GM12878 (cell line): ENCODE results near the gene ZNF777. TPM values are rescaled to one million over a fixed set of nuclear protein-coding genes. Genes with fewer than 3 reads are reported as not detected.

Experiments
- ATAC-seq: fragments of 200-7000 bp; cut with Tn5 transposase; 3 replicates; pipeline ENCODE4 v1.9.1; 2020; ENCODE audit warnings: mild to moderate bottlenecking, moderate library complexity
- BruUV-seq: library from RNA; stranded (reverse); fragments of 400-500 nt; replicated peaks from 2 replicates; lab custom pipeline; 2021; lab: Mats Ljungman, UMichigan
- CTCF ChIA-PET: fragments of 300-600 bp; sonication (Branson Sonifier 250); formaldehyde crosslinking; extraction: SDS; loops from one replicate; lab custom pipeline; 2021; ENCODE audit warnings: inconsistent platforms; lab: Yijun Ruan, JAX
- POLR2A ChIA-PET: fragments of 350-600 bp; formaldehyde crosslinking; extraction: SDS; loops from one replicate; lab custom pipeline; 2021; ENCODE audit warnings: inconsistent platforms; lab: Charles Lee
- RAD21 ChIA-PET: fragments of 300-600 bp; sonication (Branson Sonifier 250); formaldehyde crosslinking; loops from one replicate; lab custom pipeline; 2023; ENCODE audit warnings: antibody characterized with exemption; ENCODE audit not compliant: unreplicated experiment; lab: Charles Lee
- SMC1A ChIA-PET: fragments of 300-600 bp; sonication (Branson Sonifier 250); formaldehyde crosslinking; loops from one replicate; lab custom pipeline; 2023; ENCODE audit not compliant: unreplicated experiment, uncharacterized antibody; lab: Charles Lee
- DNase-seq: peaks from one replicate; pipeline ENCODE4 v3.0.0-alpha.2; 2011; ENCODE audit warnings: low read depth, low spot score
- FAIRE-seq: peaks from 3 replicates; lab custom pipeline; 2011; peaks lifted over from hg19 to GRCh38; lab: Jason Lieb, UNC
- H2AFZ ChIP-seq: 2 replicates; pipeline ENCODE4 v1.6.0; 2011; ENCODE audit warnings: low read depth, low read length, control low read depth; ENCODE audit not compliant: control insufficient read depth
- H3K27ac ChIP-seq: 2 replicates; pipeline ENCODE4 v1.5.1; 2011; ENCODE audit warnings: control low read depth; ENCODE audit not compliant: control insufficient read depth, insufficient read depth
- H3K27me3 ChIP-seq, 2 experiments: replicated peaks in 1 of 2; 2 replicates each; pipeline versions ENCODE4 v1.6.0 to v1.6.1; 2011; ENCODE audit warnings: low read length in 1 of 2; ENCODE audit not compliant: control insufficient read depth in 2 of 2, insufficient read depth in 2 of 2
- H3K36me3 ChIP-seq, 2 experiments: 2 replicates each; pipeline ENCODE4 v1.5.1; 2011; ENCODE audit warnings: low read length in 1 of 2; ENCODE audit not compliant: control insufficient read depth in 2 of 2, insufficient read depth in 2 of 2
- H3K4me1 ChIP-seq: 2 replicates; pipeline ENCODE4 v1.6.1; 2011; ENCODE audit warnings: mild to moderate bottlenecking, low read length, moderate library complexity, mixed read lengths; ENCODE audit not compliant: control insufficient read depth, insufficient read depth
- H3K4me2 ChIP-seq: 2 replicates; pipeline ENCODE4 v1.6.0; 2011; ENCODE audit warnings: control low read depth; ENCODE audit not compliant: control insufficient read depth, insufficient read depth
- H3K4me3 ChIP-seq: fragments of 200-600 bp; sonication (generic); 2 replicates; pipeline ENCODE4 v1.5.1; 2016
- H3K79me2 ChIP-seq: 2 replicates; pipeline ENCODE4 v1.6.0; 2011; ENCODE audit warnings: low read length; ENCODE audit not compliant: control insufficient read depth, insufficient read depth
- H3K9ac ChIP-seq: 2 replicates; pipeline ENCODE4 v1.8.0; 2011; ENCODE audit warnings: low read length, control low read depth, mixed read lengths; ENCODE audit not compliant: control insufficient read depth, insufficient read depth
- H3K9me3 ChIP-seq: replicated peaks from 3 replicates; pipeline ENCODE4 v1.5.1; 2011; ENCODE audit warnings: mild to moderate bottlenecking, low read length; ENCODE audit not compliant: control insufficient read depth, insufficient read depth
- H4K20me1 ChIP-seq: 2 replicates; pipeline ENCODE4 v1.6.0; 2011; ENCODE audit not compliant: control insufficient read depth, insufficient read depth
- CTCF ChIP-seq, 3 experiments: IDR thresholded peaks in 2 of 3; conservative IDR thresholded peaks in 1 of 3; 2 replicates each; pipeline ENCODE4 v1.5.1; 2011; ENCODE audit warnings: low read depth in 3 of 3, low read length in 3 of 3, mild to moderate bottlenecking in 3 of 3, control low read depth in 2 of 3, moderate library complexity in 2 of 3, inconsistent platforms in 1 of 3, mixed read lengths in 1 of 3; ENCODE audit not compliant: control insufficient read depth in 2 of 3, insufficient read depth in 1 of 3; ENCODE audit errors: extremely low read depth in 1 of 3
- DPF2 ChIP-seq: fragments of 450-650 bp; IDR thresholded peaks from 2 replicates; pipeline ENCODE4 v1.6.1; 2017; ENCODE audit warnings: mild to moderate bottlenecking
- EGR1 ChIP-seq, 2 experiments: IDR thresholded peaks; 1 replicate in 1 of 2; 2 replicates in 1 of 2; pipeline ENCODE4 v1.6.1; 2011 to 2012; ENCODE audit warnings: low read depth in 2 of 2, low read length in 2 of 2, borderline replicate concordance in 1 of 2, mild to moderate bottlenecking in 1 of 2, moderate library complexity in 1 of 2
- ELK1 ChIP-seq: IDR thresholded peaks from 2 replicates; pipeline ENCODE4 v1.6.1; 2012; ENCODE audit warnings: low read depth, low read length, improper control_type of control experiment
- FOS ChIP-seq: IDR thresholded peaks from 3 replicates; pipeline ENCODE4 v1.6.1; 2011; ENCODE audit warnings: borderline replicate concordance; ENCODE audit not compliant: insufficient read length; ENCODE audit errors: extremely low read depth
- KAT2A ChIP-seq: conservative IDR thresholded peaks from 2 replicates; pipeline ENCODE4 v1.6.1; 2011; ENCODE audit warnings: low read depth, low read length; ENCODE audit not compliant: control insufficient read depth
- SUZ12 ChIP-seq: fragments of 200-600 bp; sonication (generic); IDR thresholded peaks from one replicate; pipeline ENCODE4 v1.6.1; 2018; ENCODE audit warnings: antibody characterized with exemption, mild to moderate bottlenecking; ENCODE audit not compliant: unreplicated experiment
- ZNF592 ChIP-seq: fragments of 450-650 bp; IDR thresholded peaks from 2 replicates; pipeline ENCODE4 v1.6.1; 2017; ENCODE audit warnings: mild to moderate bottlenecking, moderate library complexity
- WGBS: methylation state at CpG from one replicate; pipeline ENCODE4 v1.1.6; 2016; ENCODE audit warnings: low lambda C conversion rate; ENCODE audit not compliant: insufficient replicate concordance, insufficient coverage; ENCODE audit errors: missing lambda C conversion rate; 5-methylcytosine and 5-hydroxymethylcytosine counted together
- in situ Hi-C: fragments of 300-500 bp; cut with MboI; formaldehyde crosslinking; loops from 9 replicates; pipeline ENCODE4 v1.14.3; 2018; ENCODE audit warnings: mixed read lengths
- intact Hi-C: fragments of 100-400 bp; cut with micrococcal nuclease; formaldehyde crosslinking; loops from one replicate; pipeline ENCODE4 v1.14.2; 2022; ENCODE audit not compliant: unreplicated experiment
- polyA plus RNA-seq, 11 experiments: library from polyadenylated mRNA; depleted of rRNA in 4 of 11; unstranded in 6 of 11; stranded (reverse) in 5 of 11; fragments of >200 nt; fragmentation: Nextera tagmentation in 4 of 11; fragmentation: Illumina TruSeq in 1 of 11; extraction: Ambion mirVana in 4 of 11; extraction: Trizol in 1 of 11; gene quantifications; 1 replicate in 1 of 11; 2 replicates in 10 of 11; pipeline versions ENCODE4 v1.2.1 to v1.2.3, GENCODE V29; 2011 to 2016; ENCODE audit warnings: inconsistent platforms in 2 of 11, missing spikeins in 2 of 11, low read depth in 1 of 11
- total RNA-seq, 4 experiments: library from RNA; depleted of rRNA in 3 of 4; stranded (reverse); fragments of >200 nt in 3 of 4; fragmentation: Illumina TruSeq in 1 of 4; extraction: Trizol in 1 of 4; gene quantifications; 2 replicates each; pipeline versions ENCODE4 v1.2.1 to v1.2.3, GENCODE V29; 2013 to 2021
- TF ChIP-seq, protein P1 (sequence below): fragments of 450-650 bp; IDR thresholded peaks from 2 replicates; pipeline ENCODE4 v1.6.1; 2017; ENCODE audit warnings: antibody characterized with exemption, mild to moderate bottlenecking, moderate library complexity
- TF ChIP-seq, protein P2 (sequence below): fragments of 450-650 bp; IDR thresholded peaks from 2 replicates; pipeline ENCODE4 v1.6.1; 2018; ENCODE audit warnings: borderline replicate concordance, mild to moderate bottlenecking; ENCODE audit not compliant: partially characterized antibody

The ZNF777 gene
- total and polyA plus RNA-seq, 10 of the 15 experiments (the other 5 are each of a cell fraction or from before 2014, with no cell fraction given) = 0.03 to 16.0 (median 3.7) TPM

GRCh38 chr7:149476791-149477190 lies 15.9 kb upstream of the ZNF777 start:
- ChIA-PET CTCF (interaction anchor here (1.5 kb wide), 1 partner anchor 54 kb away, joined by 3 read pairs; no protein-coding TSS in a partner anchor), RAD21 (no interaction called here), SMC1A (no interaction called here), POLR2A (no interaction called here)
- no peaks in the 10 kb centered on the region for H3K27me3 ChIP-seq
- WGBS = 96% methylated on average over 11 of the region's 12 CpGs
- H3K27ac ChIP-seq = no peak overlapping the region
- peaks cover 4 to 26% of the 10 kb centered on the region in 2 experiments; a peak in 3 of 4 replicates for H3K36me3 ChIP-seq
- no peak for ATAC-seq
- no peak overlapping the region for H3K9ac ChIP-seq
- H3K4me2 ChIP-seq = no peak overlapping the region
- intact Hi-C loops = no loop called here
- H3K9me3 ChIP-seq = no peaks in the 10 kb centered on the region; the same call in 2 of the 3 replicates
- no TSS peak for BruUV-seq
- FAIRE-seq = no peak
- no peaks in the 10 kb centered on the region for H3K79me2 ChIP-seq
- no peaks in the 10 kb centered on the region for H4K20me1 ChIP-seq
- H3K4me1 ChIP-seq = no peaks in the 10 kb centered on the region
- no peak overlapping the region for H3K4me3 ChIP-seq
- no peak overlapping the region for H2AFZ ChIP-seq
- no peak for DNase-seq
- in situ Hi-C loops = no loop called here
- TF ChIP-seq ELK1 = no peak
- TF ChIP-seq, protein P1, sequence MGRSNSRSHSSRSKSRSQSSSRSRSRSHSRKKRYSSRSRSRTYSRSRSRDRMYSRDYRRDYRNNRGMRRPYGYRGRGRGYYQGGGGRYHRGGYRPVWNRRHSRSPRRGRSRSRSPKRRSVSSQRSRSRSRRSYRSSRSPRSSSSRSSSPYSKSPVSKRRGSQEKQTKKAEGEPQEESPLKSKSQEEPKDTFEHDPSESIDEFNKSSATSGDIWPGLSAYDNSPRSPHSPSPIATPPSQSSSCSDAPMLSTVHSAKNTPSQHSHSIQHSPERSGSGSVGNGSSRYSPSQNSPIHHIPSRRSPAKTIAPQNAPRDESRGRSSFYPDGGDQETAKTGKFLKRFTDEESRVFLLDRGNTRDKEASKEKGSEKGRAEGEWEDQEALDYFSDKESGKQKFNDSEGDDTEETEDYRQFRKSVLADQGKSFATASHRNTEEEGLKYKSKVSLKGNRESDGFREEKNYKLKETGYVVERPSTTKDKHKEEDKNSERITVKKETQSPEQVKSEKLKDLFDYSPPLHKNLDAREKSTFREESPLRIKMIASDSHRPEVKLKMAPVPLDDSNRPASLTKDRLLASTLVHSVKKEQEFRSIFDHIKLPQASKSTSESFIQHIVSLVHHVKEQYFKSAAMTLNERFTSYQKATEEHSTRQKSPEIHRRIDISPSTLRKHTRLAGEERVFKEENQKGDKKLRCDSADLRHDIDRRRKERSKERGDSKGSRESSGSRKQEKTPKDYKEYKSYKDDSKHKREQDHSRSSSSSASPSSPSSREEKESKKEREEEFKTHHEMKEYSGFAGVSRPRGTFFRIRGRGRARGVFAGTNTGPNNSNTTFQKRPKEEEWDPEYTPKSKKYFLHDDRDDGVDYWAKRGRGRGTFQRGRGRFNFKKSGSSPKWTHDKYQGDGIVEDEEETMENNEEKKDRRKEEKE = no peak
- TF ChIP-seq FOS = no peak
- TF ChIP-seq SUZ12 = no peak
- TF ChIP-seq DPF2 = no peak
- TF ChIP-seq KAT2A = no peak
- TF ChIP-seq EGR1 (IDR thresholded peaks at IDR 0.05; ENCODE audit: borderline replicate concordance in 1 of 2, low read depth in 2 of 2, low read length in 2 of 2) = no peak
- TF ChIP-seq, protein P2, sequence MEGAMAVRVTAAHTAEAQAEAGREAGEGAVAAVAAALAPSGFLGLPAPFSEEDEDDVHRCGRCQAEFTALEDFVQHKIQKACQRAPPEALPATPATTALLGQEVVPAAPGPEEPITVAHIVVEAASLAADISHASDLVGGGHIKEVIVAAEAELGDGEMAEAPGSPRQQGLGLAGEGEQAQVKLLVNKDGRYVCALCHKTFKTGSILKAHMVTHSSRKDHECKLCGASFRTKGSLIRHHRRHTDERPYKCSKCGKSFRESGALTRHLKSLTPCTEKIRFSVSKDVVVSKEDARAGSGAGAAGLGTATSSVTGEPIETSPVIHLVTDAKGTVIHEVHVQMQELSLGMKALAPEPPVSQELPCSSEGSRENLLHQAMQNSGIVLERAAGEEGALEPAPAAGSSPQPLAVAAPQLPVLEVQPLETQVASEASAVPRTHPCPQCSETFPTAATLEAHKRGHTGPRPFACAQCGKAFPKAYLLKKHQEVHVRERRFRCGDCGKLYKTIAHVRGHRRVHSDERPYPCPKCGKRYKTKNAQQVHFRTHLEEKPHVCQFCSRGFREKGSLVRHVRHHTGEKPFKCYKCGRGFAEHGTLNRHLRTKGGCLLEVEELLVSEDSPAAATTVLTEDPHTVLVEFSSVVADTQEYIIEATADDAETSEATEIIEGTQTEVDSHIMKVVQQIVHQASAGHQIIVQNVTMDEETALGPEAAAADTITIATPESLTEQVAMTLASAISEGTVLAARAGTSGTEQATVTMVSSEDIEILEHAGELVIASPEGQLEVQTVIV = no peak
- no peak for TF ChIP-seq ZNF592
- TF ChIP-seq CTCF (IDR thresholded peaks at IDR 0.05 in 2 of 3, conservative IDR thresholded peaks at IDR 0.05 in 1 of 3; ENCODE audit: control insufficient read depth in 2 of 3, extremely low read depth in 1 of 3, insufficient read depth in 1 of 3, low read depth in 3 of 3, low read length in 3 of 3) = no peak
